ENCODE results near the gene LCORL.

Gene LCORL

DNA sequence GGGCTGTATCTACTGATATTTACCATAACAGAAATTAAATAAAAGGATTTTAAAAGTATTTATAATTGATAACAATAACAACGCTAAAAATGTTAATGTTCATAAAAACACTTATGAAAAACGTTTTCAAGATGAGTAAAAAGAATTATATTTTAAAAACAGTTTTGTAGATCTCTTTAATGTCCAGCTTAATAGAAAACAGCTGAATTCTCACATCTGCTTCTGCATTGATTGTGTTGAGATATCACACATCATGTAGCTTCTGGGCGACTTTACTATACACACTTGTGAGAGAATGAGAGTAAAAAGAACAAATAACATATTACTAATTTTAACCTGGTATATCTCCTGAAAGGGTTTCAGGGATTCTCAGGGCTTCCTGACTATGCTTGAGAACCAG lies 127.1 kb downstream of the LCORL start:
- no peak for DNase-seq (ENCODE audit: low read depth)
- TF ChIP-seq, protein P1, sequence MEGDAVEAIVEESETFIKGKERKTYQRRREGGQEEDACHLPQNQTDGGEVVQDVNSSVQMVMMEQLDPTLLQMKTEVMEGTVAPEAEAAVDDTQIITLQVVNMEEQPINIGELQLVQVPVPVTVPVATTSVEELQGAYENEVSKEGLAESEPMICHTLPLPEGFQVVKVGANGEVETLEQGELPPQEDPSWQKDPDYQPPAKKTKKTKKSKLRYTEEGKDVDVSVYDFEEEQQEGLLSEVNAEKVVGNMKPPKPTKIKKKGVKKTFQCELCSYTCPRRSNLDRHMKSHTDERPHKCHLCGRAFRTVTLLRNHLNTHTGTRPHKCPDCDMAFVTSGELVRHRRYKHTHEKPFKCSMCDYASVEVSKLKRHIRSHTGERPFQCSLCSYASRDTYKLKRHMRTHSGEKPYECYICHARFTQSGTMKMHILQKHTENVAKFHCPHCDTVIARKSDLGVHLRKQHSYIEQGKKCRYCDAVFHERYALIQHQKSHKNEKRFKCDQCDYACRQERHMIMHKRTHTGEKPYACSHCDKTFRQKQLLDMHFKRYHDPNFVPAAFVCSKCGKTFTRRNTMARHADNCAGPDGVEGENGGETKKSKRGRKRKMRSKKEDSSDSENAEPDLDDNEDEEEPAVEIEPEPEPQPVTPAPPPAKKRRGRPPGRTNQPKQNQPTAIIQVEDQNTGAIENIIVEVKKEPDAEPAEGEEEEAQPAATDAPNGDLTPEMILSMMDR (conservative IDR thresholded peaks at IDR 0.05; ENCODE audit: low read depth, low read length) = no peak

DNA sequence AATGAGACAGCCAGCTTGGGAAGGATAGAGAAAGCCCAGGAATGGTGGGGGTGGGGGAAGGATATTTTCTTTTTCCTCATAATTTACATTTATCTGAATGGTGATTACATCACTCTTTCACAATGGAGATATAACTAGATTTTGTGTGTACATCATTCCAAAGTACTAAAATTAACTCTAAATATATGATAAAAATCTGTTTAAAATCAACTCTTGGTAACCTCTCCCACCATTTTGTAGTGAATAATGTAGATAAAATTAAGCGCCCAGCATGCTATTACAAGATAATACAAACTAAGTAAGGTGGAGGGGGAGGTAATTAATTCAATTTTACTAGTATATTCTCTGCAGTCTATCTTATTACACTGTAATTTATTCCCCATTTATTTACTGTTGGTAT lies 131.9 kb downstream of the LCORL start:
- no peak overlapping the region for H3K4me3 ChIP-seq (ENCODE audit: low read length)
- TF ChIP-seq, protein P1 (conservative IDR thresholded peaks at IDR 0.05; ENCODE audit: low read depth, low read length) = no peak
- no peak for DNase-seq (ENCODE audit: low read depth)

More for the DNA sequence above, 127.1 kb downstream of the LCORL start:
- H3K4me3 ChIP-seq (ENCODE audit: low read length) = no peak overlapping the region

DNA sequence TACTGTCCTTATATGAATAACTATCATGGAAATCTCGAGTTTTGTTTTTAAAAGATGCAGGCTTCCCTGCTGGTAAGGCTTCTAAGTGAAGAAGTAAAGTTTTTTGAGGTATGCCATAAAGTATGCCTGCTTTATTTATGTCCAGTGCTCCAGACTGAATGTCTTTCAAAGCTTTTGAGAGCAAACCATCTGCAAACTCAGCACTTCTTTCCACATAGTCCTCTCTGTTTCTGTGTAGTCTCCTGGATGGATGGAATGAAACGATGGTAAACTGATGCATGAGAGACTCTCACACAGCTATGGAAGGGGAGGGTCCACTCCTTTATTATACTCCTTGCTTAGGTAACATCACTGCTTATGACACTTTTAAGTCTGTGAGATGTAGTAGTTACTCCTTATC lies 137.0 kb downstream of the LCORL start:
- TF ChIP-seq, protein P1 (conservative IDR thresholded peaks at IDR 0.05; ENCODE audit: low read depth, low read length) = no peak
- H3K4me3 ChIP-seq (ENCODE audit: low read length) = no peak overlapping the region
- no peak for DNase-seq (ENCODE audit: low read depth)

DNA sequence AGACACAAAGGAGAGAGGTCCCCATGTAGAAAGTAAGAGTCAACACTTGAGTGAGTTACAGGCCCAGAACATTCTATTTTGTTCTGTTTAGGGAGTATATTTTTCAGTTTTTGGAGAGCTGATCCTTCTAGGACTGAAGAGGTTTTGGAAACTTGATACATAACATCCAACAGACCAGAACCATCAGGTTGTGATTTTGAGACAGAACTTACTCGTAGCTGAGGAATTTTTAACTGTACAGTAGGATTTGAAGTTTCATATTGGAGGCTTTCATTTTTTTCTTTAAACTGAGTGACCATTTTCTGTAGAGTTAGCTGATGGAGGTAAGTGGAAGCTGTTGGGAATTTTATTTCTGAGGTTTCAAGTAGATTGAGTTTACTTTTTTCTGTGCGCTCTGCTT lies 137.5 kb downstream of the LCORL start:
- H3K4me3 ChIP-seq (ENCODE audit: low read length) = no peak overlapping the region
- TF ChIP-seq, protein P1 (conservative IDR thresholded peaks at IDR 0.05; ENCODE audit: low read depth, low read length) = no peak
- no peak for DNase-seq (ENCODE audit: low read depth)

DNA sequence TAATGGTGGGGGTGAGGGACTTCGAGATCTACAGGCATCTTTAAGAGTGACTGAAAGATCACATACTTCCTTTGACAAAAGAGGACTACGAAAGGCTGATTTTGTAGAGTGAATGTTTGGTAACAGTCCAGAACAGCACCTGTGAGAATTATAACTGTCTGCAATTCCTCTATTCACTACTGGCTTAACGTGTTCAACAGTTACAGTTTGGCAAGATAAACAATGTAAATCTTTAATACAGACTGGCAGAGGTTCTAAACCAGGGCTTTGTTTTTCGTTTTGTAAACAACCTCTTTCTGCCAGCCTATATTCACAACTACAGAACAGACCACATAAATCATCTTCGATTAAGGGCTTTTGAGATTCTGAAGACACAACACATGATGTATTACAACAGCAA lies 143.9 kb downstream of the LCORL start:
- DNase-seq (ENCODE audit: low read depth) = no peak
- TF ChIP-seq, protein P1 (conservative IDR thresholded peaks at IDR 0.05; ENCODE audit: low read depth, low read length) = no peak
- H3K4me3 ChIP-seq (ENCODE audit: low read length) = no peak overlapping the region

DNA sequence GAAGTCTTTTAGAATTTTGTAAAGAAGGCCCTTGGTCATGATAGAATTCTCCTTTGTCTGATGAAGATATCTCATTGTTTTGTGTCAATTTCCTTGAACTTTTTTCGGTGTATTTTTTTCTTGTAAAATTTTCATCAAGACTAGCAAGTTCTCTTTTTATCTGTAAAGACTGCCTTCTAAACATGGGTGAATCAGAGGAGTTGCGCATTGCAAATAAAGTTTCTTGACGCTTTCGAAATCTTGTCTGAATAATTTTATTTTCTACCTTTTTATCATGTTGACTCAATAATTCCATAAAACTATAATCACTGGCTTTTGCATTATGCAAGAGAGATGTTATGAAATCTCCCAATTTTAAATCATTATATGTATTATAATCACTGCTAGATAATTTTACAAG lies 144.6 kb downstream of the LCORL start:
- H3K4me3 ChIP-seq (ENCODE audit: low read length) = no peak overlapping the region
- TF ChIP-seq, protein P1 (conservative IDR thresholded peaks at IDR 0.05; ENCODE audit: low read depth, low read length) = no peak

DNA sequence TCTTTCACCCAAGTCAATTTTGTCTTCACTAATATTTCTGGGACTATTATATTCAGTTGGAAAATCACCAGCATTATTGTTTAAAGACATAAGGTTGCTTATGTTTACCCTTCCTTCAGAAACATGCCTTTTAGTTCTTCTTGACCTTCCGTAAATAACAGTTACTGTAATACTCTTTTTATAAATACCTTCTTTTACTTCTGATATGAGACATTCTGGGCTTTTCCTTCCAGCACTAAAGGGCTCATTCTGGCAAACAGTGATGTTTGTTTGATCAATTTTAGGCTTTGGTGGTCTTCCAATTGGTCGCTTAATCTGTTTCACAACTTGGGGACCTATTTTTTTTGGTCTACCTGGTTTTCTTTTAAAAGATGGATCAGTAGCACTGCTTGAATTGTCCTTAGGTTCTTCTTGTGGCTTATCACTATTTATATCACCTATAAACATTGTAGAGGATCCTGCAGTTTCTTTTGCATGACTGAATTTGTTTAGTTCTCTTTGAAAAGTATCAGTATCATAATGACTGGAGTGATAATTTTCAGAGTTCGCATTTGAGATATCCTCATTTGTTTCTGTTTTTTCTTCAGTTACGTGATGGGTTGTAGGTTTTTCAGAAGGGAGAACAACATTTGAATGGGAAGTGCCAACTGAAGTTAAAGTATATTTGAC lies 146.0 kb downstream of the LCORL start:
- TF ChIP-seq, protein P1 (conservative IDR thresholded peaks at IDR 0.05; ENCODE audit: low read depth, low read length) = no peak
- no peak overlapping the region for H3K4me3 ChIP-seq (ENCODE audit: low read length)
- no peak for DNase-seq (ENCODE audit: low read depth)

More for the DNA sequence above, 144.6 kb downstream of the LCORL start:
- DNase-seq (ENCODE audit: low read depth) = no peak
